Caco-2 (cell line): ENCODE results near the gene SOCS1. TPM values are rescaled to one million over a fixed set of nuclear protein-coding genes. Genes with fewer than 3 reads are reported as not detected.
"Not testable (repeated sequence)": the region's sequence is repeated elsewhere in the genome, so short reads cannot be mapped to it uniquely, and the experiment has no call there.

Source experiments
- BruUV-seq: library from RNA; stranded (reverse); fragments of 400-500 nt; replicated peaks from 2 replicates; lab custom pipeline; 2021; lab: Mats Ljungman, UMichigan
- CTCF ChIA-PET: fragments of 300-600 bp; sonication (Branson Sonifier 250); formaldehyde crosslinking; loops from one replicate; lab custom pipeline; 2022; ENCODE audit warnings: antibody characterized with exemption; lab: Charles Lee
- POLR2A ChIA-PET: fragments of 300-600 bp; sonication (Branson Sonifier 250); formaldehyde crosslinking; loops from one replicate; lab custom pipeline; 2022; ENCODE audit warnings: antibody characterized with exemption; lab: Charles Lee
- DNase-seq, 2 experiments: peaks; one replicate each; pipeline versions ENCODE4 v3.0.0 to v3.0.0-alpha.2; 2020 to 2022
- H3K27me3 ChIP-seq: replicated peaks from 2 replicates; pipeline ENCODE4 v1.6.0; 2011; ENCODE audit warnings: low read length; ENCODE audit not compliant: control insufficient read depth, insufficient read depth
- H3K36me3 ChIP-seq: 2 replicates; pipeline ENCODE4 v1.5.1; 2011; ENCODE audit warnings: low read length; ENCODE audit not compliant: control insufficient read depth, insufficient read depth
- H3K4me1 ChIP-seq: fragments of 250-450 bp; sonication (Bioruptor Pico); 2 replicates; pipeline ENCODE4 v1.5.1; 2020; ENCODE audit warnings: mild to moderate bottlenecking
- H3K4me3 ChIP-seq: 2 replicates; pipeline ENCODE4 v1.5.1; 2011; ENCODE audit warnings: low read depth, mild to moderate bottlenecking, control low read depth, low read length
- H3K9me3 ChIP-seq: fragments of 250-450 bp; sonication (Bioruptor Pico); 2 replicates; pipeline ENCODE4 v1.5.1; 2020; ENCODE audit warnings: mild to moderate bottlenecking, moderate library complexity
- H3K27ac Mint-ChIP-seq: one replicate; pipeline ENCODE4 v1.8.0; 2022; ENCODE audit warnings: mixed read lengths; ENCODE audit not compliant: unreplicated experiment
- H3K27me3 Mint-ChIP-seq: one replicate; pipeline ENCODE4 v1.8.0; 2022; ENCODE audit warnings: mixed read lengths; ENCODE audit not compliant: insufficient read depth, unreplicated experiment
- H3K36me3 Mint-ChIP-seq: one replicate; pipeline ENCODE4 v1.8.0; 2022; ENCODE audit warnings: mild to moderate bottlenecking, mixed read lengths; ENCODE audit not compliant: insufficient read depth, unreplicated experiment
- H3K4me1 Mint-ChIP-seq: one replicate; pipeline ENCODE4 v1.8.0; 2022; ENCODE audit warnings: low read depth, mixed read lengths; ENCODE audit not compliant: unreplicated experiment
- H3K4me3 Mint-ChIP-seq: one replicate; pipeline ENCODE4 v1.8.0; 2022; ENCODE audit warnings: mild to moderate bottlenecking, moderate library complexity, mixed read lengths; ENCODE audit not compliant: unreplicated experiment
- H3K9me3 Mint-ChIP-seq: one replicate; pipeline ENCODE4 v1.8.0; 2022; ENCODE audit warnings: mixed read lengths; ENCODE audit not compliant: unreplicated experiment
- CTCF ChIP-seq, 2 experiments: fragments of 200-600 bp in 1 of 2; IDR thresholded peaks; 1 replicate in 1 of 2; 2 replicates in 1 of 2; pipeline versions ENCODE4 v1.5.1 to v1.8.0; 2011 to 2022; ENCODE audit warnings: antibody characterized with exemption in 1 of 2, control low read depth in 1 of 2, inconsistent platforms in 1 of 2, low read depth in 1 of 2, low read length in 1 of 2, mild to moderate bottlenecking in 1 of 2, moderate library complexity in 1 of 2; ENCODE audit not compliant: insufficient read depth in 1 of 2, severe bottlenecking in 1 of 2, unreplicated experiment in 1 of 2
- intact Hi-C: fragments of 100-400 bp; cut with micrococcal nuclease; formaldehyde crosslinking; loops from one replicate; pipeline ENCODE4 v1.10.0; 2022; ENCODE audit not compliant: unreplicated experiment
- total RNA-seq: library from RNA; stranded (reverse); gene quantifications from 2 replicates; pipeline ENCODE4 v1.2.3, GENCODE V29; 2022

Gene SOCS1
- total RNA-seq, 1 experiment from 2014 or later, result 13.2 TPM

GRCh38 chr16:11290102-11290893 is 34.3 kb upstream of the SOCS1 start:
- no peak overlapping the region for H3K27ac Mint-ChIP-seq
- no peak for DNase-seq
- BruUV-seq, result no TSS peak
- peaks cover 13% of the 10 kb centered on the region for H3K4me1 ChIP-seq
- CTCF ChIA-PET, result no interaction called here
- H3K9me3 ChIP-seq, result no peaks in the 10 kb centered on the region
- H3K4me3 Mint-ChIP-seq, result no peak overlapping the region
- no peaks in the 10 kb centered on the region for H3K27me3 Mint-ChIP-seq
- no peaks in the 10 kb centered on the region for H3K36me3 Mint-ChIP-seq
- intact Hi-C loops, result no loop called here
- POLR2A ChIA-PET, result interaction anchor here (1.2 kb wide), 1 partner anchor 34 kb away, joined by 6 read pairs; the partner anchor contains the start of gene SOCS1
- H3K27me3 ChIP-seq, result no peaks in the 10 kb centered on the region
- H3K9me3 Mint-ChIP-seq, result no peaks in the 10 kb centered on the region
- no peaks in the 10 kb centered on the region for H3K36me3 ChIP-seq
- no peak overlapping the region for H3K4me3 ChIP-seq
- H3K4me1 Mint-ChIP-seq, result peaks cover 18% of the 10 kb centered on the region
- TF ChIP-seq CTCF (IDR thresholded peaks at IDR 0.05; ENCODE audit: insufficient read depth in 1 of 2, low read depth in 1 of 2, low read length in 1 of 2, severe bottlenecking in 1 of 2, unreplicated experiment in 1 of 2), result no peak

- H3K4me3 ChIP-seq, H3K4me3 Mint-ChIP-seq, DNase-seq, CTCF ChIA-PET, H3K27me3 Mint-ChIP-seq, H3K27ac Mint-ChIP-seq, H3K9me3 Mint-ChIP-seq, H3K9me3 ChIP-seq, H3K36me3 ChIP-seq, POLR2A ChIA-PET, BruUV-seq, H3K36me3 Mint-ChIP-seq, H3K27me3 ChIP-seq, intact Hi-C loops: not testable (repeated sequence)
- H3K4me1 Mint-ChIP-seq, result peaks cover 18% of the 10 kb centered on the region
- H3K4me1 ChIP-seq, result peaks cover 13% of the 10 kb centered on the region
Measured at GRCh38 chr16:11289696-11290095, 33.7 kb upstream of the SOCS1 start.

- Histone ChIP-seq H3K27me3 (no peaks in the 10 kb centered on the region), H3K9me3 (no peaks in the 10 kb centered on the region), H3K36me3 (no peaks in the 10 kb centered on the region), H3K4me1 (peaks cover 13% of the 10 kb centered on the region), H3K4me3 (no peak overlapping the region)
- no peak for DNase-seq
- Mint-ChIP-seq H3K9me3 (no peaks in the 10 kb centered on the region), H3K27ac (no peak overlapping the region), H3K4me1 (peaks cover 18% of the 10 kb centered on the region), H3K36me3 (no peaks in the 10 kb centered on the region), H3K27me3 (no peaks in the 10 kb centered on the region), H3K4me3 (no peak overlapping the region)
- TF ChIP-seq CTCF (IDR thresholded peaks at IDR 0.05; ENCODE audit: insufficient read depth in 1 of 2, low read depth in 1 of 2, low read length in 1 of 2, severe bottlenecking in 1 of 2, unreplicated experiment in 1 of 2), result no peak
- ChIA-PET CTCF (interaction anchor here (0.5 kb wide), 1 partner anchor 34 kb away, joined by 4 read pairs; no protein-coding TSS in a partner anchor), POLR2A (no interaction called here)
- intact Hi-C loops, result no loop called here
- BruUV-seq, result no TSS peak
Measured at GRCh38 chr16:11289202-11289601, 33.2 kb upstream of the SOCS1 start.
